Measurements from ENCODE around the gene SAMD4A. TPM values are rescaled to one million over a fixed set of nuclear protein-coding genes. Genes with fewer than 3 reads are reported as not detected.

SAMD4A gene, protein sequence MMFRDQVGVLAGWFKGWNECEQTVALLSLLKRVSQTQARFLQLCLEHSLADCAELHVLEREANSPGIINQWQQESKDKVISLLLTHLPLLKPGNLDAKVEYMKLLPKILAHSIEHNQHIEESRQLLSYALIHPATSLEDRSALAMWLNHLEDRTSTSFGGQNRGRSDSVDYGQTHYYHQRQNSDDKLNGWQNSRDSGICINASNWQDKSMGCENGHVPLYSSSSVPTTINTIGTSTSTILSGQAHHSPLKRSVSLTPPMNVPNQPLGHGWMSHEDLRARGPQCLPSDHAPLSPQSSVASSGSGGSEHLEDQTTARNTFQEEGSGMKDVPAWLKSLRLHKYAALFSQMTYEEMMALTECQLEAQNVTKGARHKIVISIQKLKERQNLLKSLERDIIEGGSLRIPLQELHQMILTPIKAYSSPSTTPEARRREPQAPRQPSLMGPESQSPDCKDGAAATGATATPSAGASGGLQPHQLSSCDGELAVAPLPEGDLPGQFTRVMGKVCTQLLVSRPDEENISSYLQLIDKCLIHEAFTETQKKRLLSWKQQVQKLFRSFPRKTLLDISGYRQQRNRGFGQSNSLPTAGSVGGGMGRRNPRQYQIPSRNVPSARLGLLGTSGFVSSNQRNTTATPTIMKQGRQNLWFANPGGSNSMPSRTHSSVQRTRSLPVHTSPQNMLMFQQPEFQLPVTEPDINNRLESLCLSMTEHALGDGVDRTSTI
- total RNA-seq: 59.2 TPM

DNA sequence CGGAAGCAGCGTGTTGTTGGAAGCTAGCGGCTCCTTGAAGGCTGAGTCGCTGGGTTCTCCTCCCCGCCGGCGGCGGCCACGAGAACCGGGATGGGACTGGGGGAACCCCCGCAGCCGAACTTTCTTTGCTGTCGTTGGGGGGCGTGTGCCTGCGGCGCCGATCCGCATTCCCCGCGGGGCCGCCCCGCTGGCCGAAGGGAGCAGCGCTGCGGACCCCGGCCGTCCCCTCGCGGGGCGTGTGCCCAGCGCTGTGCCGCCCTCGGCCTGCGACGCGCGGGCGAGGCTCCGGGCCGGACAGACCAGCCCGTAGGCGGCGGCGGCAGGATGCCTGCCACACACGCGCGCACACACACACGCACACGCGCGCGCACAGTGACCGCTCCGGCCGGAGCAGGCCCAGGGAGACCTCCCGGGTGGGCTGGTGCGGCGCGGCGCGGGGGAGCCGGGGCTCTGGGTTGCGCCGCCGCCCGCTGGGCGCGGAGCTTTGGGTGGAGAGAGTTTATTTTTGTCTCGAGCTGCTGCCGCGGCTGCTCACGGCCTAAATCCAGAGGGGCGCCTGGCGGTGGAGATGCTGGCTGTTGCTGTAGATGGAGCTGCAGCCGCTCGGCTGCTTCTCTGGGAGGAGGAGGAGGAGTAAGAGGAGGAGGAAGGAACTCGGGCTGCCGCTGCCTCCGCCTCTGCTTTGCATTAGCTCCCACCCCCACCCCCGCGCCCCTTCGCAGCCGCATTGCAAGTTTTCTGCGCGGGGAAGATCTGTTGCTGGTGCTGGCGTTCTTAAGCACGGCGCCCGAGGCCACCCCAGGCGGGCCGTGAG, at the start of gene SAMD4A:
Gene SAMD4A, plus strand, starts transcription at position 719 of the 814 bp plus-strand sequence. CDS start 789 bp downstream, outside the sequence.
- peak; percentile 61 for ATAC-seq
- peak; percentile 88 for DNase-seq (ENCODE audit: low spot score)
- intact Hi-C loops (cut with DNase I): loop anchor here (2.0 to 5.0 kb wide), 2 partner anchors 124 to 206 kb away; no protein-coding TSS in a partner anchor

- intact Hi-C loops (cut with DNase I): no loop called here
- ATAC-seq (no peak), DNase-seq (ENCODE audit: low spot score) (no peak)
Measured at GRCh38 chr14:54524410-54524809, 42.5 kb upstream of the SAMD4A start.

- no peak for DNase-seq (ENCODE audit: low spot score)
- intact Hi-C loops (cut with DNase I): no loop called here
- no peak for ATAC-seq
Measured at GRCh38 chr14:54528973-54529372, 38.0 kb upstream of the SAMD4A start.

- DNase-seq (ENCODE audit: low spot score) (no peak), ATAC-seq (no peak)
- intact Hi-C loops (cut with DNase I): no loop called here
Measured at GRCh38 chr14:54529811-54530210, 37.1 kb upstream of the SAMD4A start.

DNA sequence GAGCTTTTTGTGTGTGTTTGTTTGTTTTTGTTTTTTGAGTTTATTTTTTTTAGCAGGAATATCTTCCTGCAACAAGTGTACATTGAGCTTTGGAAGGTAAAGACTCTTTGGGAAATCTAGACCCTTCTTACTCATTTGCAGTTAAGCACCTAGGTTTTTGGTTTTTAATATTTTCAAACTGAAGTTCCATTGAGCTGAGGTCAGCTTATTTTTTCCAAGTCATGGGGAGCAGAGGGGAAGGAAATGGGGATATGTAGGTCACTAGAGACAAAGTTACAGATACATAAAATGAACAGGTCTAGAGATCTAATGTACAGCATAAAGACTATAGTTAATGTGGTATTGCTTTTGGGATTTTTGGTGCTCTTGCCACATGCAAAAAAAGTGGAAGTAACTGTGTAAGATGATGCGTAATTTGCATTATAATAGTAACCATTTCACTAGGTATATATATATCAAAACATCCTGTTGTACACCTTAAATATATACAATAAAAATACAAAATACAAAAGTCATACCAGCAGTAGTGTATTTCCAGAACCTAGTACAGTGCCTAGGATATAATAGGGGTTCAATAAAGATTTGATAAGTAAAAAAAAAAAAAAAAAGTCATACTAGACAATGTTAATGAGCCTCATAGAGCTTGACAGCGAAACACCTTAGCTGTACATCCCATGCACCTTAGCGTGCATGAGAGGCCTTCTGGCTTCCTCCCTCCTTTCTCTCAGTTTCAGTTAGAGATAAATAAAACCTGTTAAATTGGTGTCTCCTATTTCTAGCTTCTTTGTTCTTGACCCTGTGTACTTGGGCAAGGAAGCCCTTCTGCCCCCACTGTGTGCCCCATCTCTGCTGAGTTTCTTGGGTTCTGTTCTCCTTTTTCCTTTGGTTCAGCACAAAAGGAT, 34.6 kb upstream of the SAMD4A start:
- intact Hi-C loops (cut with DNase I): no loop called here
- no peak for ATAC-seq
- no peak for DNase-seq (ENCODE audit: low spot score)

DNA sequence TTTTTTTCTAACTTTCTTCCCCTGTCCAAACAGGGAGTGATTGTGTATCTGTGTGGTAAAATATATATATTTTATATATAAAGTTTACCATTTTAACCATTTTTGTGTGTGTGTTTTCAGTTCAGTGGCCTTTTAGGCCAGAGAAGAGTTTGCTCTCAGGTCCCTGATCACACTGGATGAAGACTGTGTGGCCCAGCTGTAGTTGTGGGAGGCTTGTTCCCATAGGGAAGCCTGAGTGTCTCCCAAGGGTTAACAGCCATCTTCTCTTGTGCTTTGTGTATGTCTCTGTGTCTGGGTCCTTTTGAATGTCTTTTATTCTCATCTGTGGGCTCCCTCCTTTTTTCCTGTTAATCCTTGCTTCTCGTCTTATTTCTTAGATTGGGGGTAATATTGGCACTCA, 33.8 kb upstream of the SAMD4A start:
- intact Hi-C loops (cut with DNase I): no loop called here
- no peak for ATAC-seq
- DNase-seq (ENCODE audit: low spot score): no peak

DNA sequence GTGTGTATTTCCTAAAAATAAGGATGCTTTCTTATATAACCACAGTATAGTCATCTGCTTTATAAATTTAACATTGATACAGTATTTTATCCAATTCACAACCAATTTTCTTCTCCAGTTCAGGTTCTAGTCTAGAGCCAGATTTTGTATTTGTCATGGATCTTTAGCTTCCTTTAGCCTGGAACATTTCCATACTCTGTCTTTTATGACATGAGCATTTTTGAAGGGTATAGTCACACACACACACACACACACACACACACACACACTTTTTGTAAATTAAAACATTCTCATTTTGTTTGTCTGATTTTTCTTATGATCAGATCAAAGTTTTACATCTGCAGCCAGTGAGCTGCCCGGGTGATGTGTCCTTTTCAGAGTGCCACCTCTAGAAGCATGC, 31.8 kb upstream of the SAMD4A start:
- DNase-seq (ENCODE audit: low spot score) (no peak), ATAC-seq (no peak)
- intact Hi-C loops (cut with DNase I): no loop called here

- ATAC-seq (no peak), DNase-seq (ENCODE audit: low spot score) (no peak)
- intact Hi-C loops (cut with DNase I): no loop called here
Measured at GRCh38 chr14:54535646-54536045, 31.3 kb upstream of the SAMD4A start.

DNA sequence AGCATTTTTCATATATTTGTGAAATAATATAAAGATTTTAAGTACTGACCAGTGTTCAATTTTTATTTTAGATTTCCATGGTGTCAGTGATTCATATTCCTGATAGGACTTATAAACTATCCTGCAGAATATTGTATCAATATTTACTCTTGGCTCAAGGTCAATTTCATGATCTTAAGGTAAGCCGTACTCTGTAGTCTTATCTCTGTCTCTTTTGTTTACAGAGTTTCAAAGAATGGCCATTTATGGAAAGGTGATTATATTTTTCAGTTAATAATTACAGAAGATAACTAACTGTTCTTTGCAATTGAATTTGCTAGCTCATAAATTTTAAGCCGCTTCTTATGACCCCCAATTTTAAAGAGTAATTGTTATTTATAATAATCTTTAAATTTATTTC, 29.3 kb upstream of the SAMD4A start:
- ATAC-seq: no peak

DNA sequence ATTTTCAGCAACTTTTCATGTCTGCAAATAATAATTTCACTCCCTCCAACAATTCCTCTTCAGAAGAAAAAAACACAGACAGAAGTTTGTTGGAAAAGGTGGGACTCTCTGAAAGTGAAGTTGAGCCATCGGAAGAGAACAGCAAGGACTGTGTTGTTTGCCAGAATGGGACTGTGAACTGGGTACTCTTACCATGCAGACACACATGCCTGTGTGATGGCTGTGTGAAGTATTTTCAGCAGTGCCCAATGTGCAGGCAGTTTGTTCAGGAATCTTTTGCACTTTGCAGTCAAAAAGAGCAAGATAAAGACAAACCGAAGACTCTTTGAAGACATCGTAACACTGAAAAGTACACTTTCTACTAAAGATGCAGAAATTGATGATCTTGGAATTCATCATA, 28.9 kb upstream of the SAMD4A start:
- intact Hi-C loops (cut with DNase I): no loop called here
- ATAC-seq (no peak), DNase-seq (ENCODE audit: low spot score) (no peak)

More for the DNA sequence above, 29.3 kb upstream of the SAMD4A start:
- intact Hi-C loops (cut with DNase I): no loop called here
- no peak for DNase-seq (ENCODE audit: low spot score)

- intact Hi-C loops (cut with DNase I): no loop called here
- no peak for DNase-seq (ENCODE audit: low spot score)
- ATAC-seq: no peak
Measured at GRCh38 chr14:54547583-54547982, 19.3 kb upstream of the SAMD4A start.

DNA sequence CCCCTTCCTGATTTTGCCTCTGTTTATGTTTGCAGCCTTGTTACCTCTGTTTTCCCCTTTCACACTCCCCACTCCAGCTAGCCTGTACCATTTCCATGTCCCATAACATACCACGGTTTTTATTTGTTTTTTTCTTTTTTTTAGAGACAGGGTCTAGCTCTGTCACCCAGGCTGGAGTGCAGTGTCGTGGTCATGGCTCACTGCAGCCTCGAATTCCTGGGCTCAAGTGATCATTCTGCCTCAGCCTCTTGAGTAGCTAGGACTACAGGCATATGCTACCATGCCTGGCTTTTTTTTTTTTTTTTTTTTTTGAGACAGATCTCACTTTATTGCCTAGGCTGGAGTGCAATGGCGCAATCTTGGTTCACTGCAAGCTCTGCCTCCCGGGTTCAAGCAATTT, 18.4 kb upstream of the SAMD4A start:
- ATAC-seq: no peak
- intact Hi-C loops (cut with DNase I): no loop called here
- no peak for DNase-seq (ENCODE audit: low spot score)

GRCh38 chr14:54549862-54550261, 17.1 kb upstream of the SAMD4A start:
- DNase-seq (ENCODE audit: low spot score) (no peak), ATAC-seq (no peak)
- intact Hi-C loops (cut with DNase I): no loop called here

GRCh38 chr14:54550514-54550913, 16.4 kb upstream of the SAMD4A start:
- ATAC-seq: no peak
- intact Hi-C loops (cut with DNase I): no loop called here
- DNase-seq (ENCODE audit: low spot score): no peak

DNA sequence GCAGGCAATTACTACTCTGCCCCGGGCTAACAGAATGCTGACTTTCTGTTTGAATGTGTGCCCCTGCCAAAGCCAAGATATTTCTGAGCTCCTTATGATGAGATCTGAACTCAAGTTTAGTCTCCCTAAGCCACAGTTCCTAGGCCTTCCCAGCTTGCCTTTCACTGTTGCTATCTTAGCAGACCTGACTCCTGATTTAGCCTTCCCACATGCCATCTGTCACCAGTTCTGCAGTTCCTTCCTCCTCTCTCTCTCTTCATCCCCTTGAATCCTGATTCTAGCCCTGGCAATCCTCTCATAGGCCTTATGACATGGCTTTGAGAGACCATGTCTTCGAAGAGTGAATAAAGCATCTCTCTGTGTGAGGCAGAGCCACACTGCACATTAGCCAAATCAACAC, 12.5 kb upstream of the SAMD4A start:
- no peak for DNase-seq (ENCODE audit: low spot score)
- intact Hi-C loops (cut with DNase I): no loop called here
- ATAC-seq: no peak

DNA sequence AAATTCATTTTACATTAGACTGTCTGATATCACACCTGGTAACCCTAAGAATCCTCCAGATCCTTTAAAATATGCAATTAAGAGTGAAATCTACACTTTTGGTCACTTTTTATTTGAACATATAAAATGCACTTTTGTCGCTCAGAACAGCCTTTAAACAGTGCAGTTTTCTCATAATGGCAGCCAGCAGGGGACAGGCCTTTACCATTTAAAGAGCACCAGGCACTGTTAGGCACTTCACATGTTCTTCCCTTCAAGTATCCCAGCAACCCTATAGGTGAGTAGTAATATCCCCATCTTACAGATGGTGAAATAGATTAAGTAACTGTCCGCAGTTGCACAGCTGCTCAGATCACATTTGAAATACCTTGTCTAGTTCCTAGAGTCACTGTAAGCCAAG, 11.3 kb upstream of the SAMD4A start:
- DNase-seq (ENCODE audit: low spot score): no peak
- no peak for ATAC-seq
- intact Hi-C loops (cut with DNase I): no loop called here

DNA sequence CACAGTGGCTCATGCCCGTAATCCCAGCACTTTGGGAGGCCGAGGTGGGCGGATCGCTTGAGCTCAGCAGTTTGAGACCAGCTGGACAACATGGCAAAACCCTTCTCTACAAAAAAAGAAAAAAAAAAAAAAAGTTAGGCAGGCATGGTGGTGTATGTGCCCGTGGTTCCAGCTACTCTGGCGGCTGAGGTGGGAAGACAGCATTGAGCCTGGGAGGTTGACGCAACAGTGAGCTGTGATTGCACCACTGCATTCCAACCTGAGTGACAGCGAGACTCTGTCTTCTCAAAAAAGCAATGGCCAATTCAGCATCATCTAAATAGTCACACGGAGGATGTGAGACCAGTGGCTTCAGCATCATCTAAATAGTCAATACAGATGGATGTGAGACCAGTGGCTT, 10.4 kb upstream of the SAMD4A start:
- ATAC-seq: no peak
- intact Hi-C loops (cut with DNase I): no loop called here
- DNase-seq (ENCODE audit: low spot score): no peak

- intact Hi-C loops (cut with DNase I): no loop called here
- ATAC-seq (no peak), DNase-seq (ENCODE audit: low spot score) (no peak)
Measured at GRCh38 chr14:54562334-54562733, 4.6 kb upstream of the SAMD4A start.

Measured in sciatic nerve (tissue), 2 donors.